ENCODE data around the gene U2SURP. TPM values are rescaled to one million over a fixed set of nuclear protein-coding genes. Genes with fewer than 3 reads are reported as not detected.

The U2SURP gene
- total and polyA plus RNA-seq, 2 donors (not counting 1 experiment from before 2014, with no cell fraction given) = 15.1 to 138 TPM

- ChIA-PET POLR2A (no interaction called here), CTCF (no interaction called here)
- intact Hi-C loops (cut with micrococcal nuclease) = loop anchor here (5.0 kb wide), 1 partner anchor 37 kb away; the partner anchor contains the start of gene CHST2
- DNase-seq (no peak), ATAC-seq (ENCODE audit: low read depth) (no peak)
- no peak for TF ChIP-seq CTCF (IDR thresholded peaks at IDR 0.05)
- H3K9ac ChIP-seq (ENCODE audit: low read length) = no peak overlapping the region
- H3K4me3 ChIP-seq (ENCODE audit: control extremely low read depth in 1 of 5, extremely low read depth in 1 of 5, insufficient read depth in 1 of 5, low read depth in 2 of 5, low read length in 4 of 5) = no peak overlapping the region
- H3K27me3 ChIP-seq (replicated peaks in 1 of 4; ENCODE audit: control extremely low read depth in 1 of 4, control insufficient read depth in 3 of 4, insufficient read depth in 4 of 4, low read length in 3 of 4) = peaks cover 0 to 4% (median 0%) of the 10 kb centered on the region in 4 experiments
- H3K27ac ChIP-seq (ENCODE audit: low read length in 2 of 2) = no peak overlapping the region
- Mint-ChIP-seq H3K4me1 (peaks cover 24% of the 10 kb centered on the region), H3K9me3 (ENCODE audit: insufficient read depth) (no peaks in the 10 kb centered on the region), H3K4me3 (no peak overlapping the region), H3K27ac (no peak overlapping the region), H3K27me3 (no peaks in the 10 kb centered on the region)
- no peaks in the 10 kb centered on the region for H3K36me3 ChIP-seq (replicated peaks in 1 of 2; ENCODE audit: control extremely low read depth in 1 of 2, control insufficient read depth in 1 of 2, extremely low read depth in 1 of 2, insufficient read depth in 2 of 2, low read length in 1 of 2)
- H3K9me3 ChIP-seq (ENCODE audit: control extremely low read depth in 1 of 3, control insufficient read depth in 2 of 3, insufficient read depth in 1 of 3, low read length in 2 of 3) = peaks cover 0 to 3% (median 0%) of the 10 kb centered on the region in 3 donors
- peaks cover 4 to 19% of the 10 kb centered on the region in 2 donors for H3K4me1 ChIP-seq (ENCODE audit: control insufficient read depth in 2 of 2, insufficient read depth in 2 of 2, low read length in 2 of 2)
- 94% methylated on average over 4 of the region's 5 CpGs for WGBS (ENCODE audit: insufficient coverage)
- no peaks in the 10 kb centered on the region for H4K20me1 ChIP-seq (ENCODE audit: control insufficient read depth, insufficient read depth, low read length, poor library complexity, severe bottlenecking)
- H3K4me2 ChIP-seq (replicated peaks; ENCODE audit: low read depth, low read length, poor library complexity, severe bottlenecking) = no peak overlapping the region
- no peak overlapping the region for H2AFZ ChIP-seq (ENCODE audit: insufficient read depth, low read depth, low read length, poor library complexity, severe bottlenecking)
- H3K79me2 ChIP-seq (ENCODE audit: control insufficient read depth, insufficient read depth, low read length) = no peaks in the 10 kb centered on the region
These were observed 78.8 kb downstream of the U2SURP start for GRCh38 chr3:143080196-143080595.

GRCh38 chr3:143081365-143081764, 80.0 kb downstream of the U2SURP start:
- Histone ChIP-seq H3K4me2 (replicated peaks; ENCODE audit: low read depth, low read length, poor library complexity, severe bottlenecking) (peak overlapping the region; percentile 62), H3K27me3 (replicated peaks in 1 of 4; ENCODE audit: control extremely low read depth in 1 of 4, control insufficient read depth in 3 of 4, insufficient read depth in 4 of 4, low read length in 3 of 4) (peaks cover 0 to 4% (median 0%) of the 10 kb centered on the region in 4 experiments), H3K36me3 (replicated peaks in 1 of 2; ENCODE audit: control extremely low read depth in 1 of 2, control insufficient read depth in 1 of 2, extremely low read depth in 1 of 2, insufficient read depth in 2 of 2, low read length in 1 of 2) (no peaks in the 10 kb centered on the region), H3K4me3 (ENCODE audit: control extremely low read depth in 1 of 5, extremely low read depth in 1 of 5, insufficient read depth in 1 of 5, low read depth in 2 of 5, low read length in 4 of 5) (no peak overlapping the region), H4K20me1 (ENCODE audit: control insufficient read depth, insufficient read depth, low read length, poor library complexity, severe bottlenecking) (no peaks in the 10 kb centered on the region), H3K27ac (ENCODE audit: low read length in 2 of 2) (no peak overlapping the region), H3K79me2 (ENCODE audit: control insufficient read depth, insufficient read depth, low read length) (no peaks in the 10 kb centered on the region), H2AFZ (ENCODE audit: insufficient read depth, low read depth, low read length, poor library complexity, severe bottlenecking) (no peak overlapping the region), H3K9ac (ENCODE audit: low read length) (no peak overlapping the region), H3K4me1 (ENCODE audit: control insufficient read depth in 2 of 2, insufficient read depth in 2 of 2, low read length in 2 of 2) (peaks cover 4 to 22% of the 10 kb centered on the region in 2 donors), H3K9me3 (ENCODE audit: control extremely low read depth in 1 of 3, control insufficient read depth in 2 of 3, insufficient read depth in 1 of 3, low read length in 2 of 3) (peaks cover 0 to 3% (median 0%) of the 10 kb centered on the region in 3 donors)
- no peaks in the 10 kb centered on the region for H3K9me3 Mint-ChIP-seq (ENCODE audit: insufficient read depth)
- DNase-seq (no peak), ATAC-seq (ENCODE audit: low read depth) (no peak)
- no CpG with 5 or more reads among the region's 1 CpG for WGBS (ENCODE audit: insufficient coverage)
- H3K27ac Mint-ChIP-seq = no peak overlapping the region
- intact Hi-C loops (cut with micrococcal nuclease) = loop anchor here (5.0 kb wide), 1 partner anchor 36 kb away; the partner anchor contains the start of gene CHST2
- ChIA-PET CTCF (no interaction called here), POLR2A (no interaction called here)
- no peak for TF ChIP-seq CTCF (IDR thresholded peaks at IDR 0.05)
- no peak for TF ChIP-seq EZH2 (IDR thresholded peaks at IDR 0.05; ENCODE audit: borderline replicate concordance, insufficient read depth, low read depth, low read length, poor library complexity, severe bottlenecking)
- H3K4me1 Mint-ChIP-seq = peaks cover 24% of the 10 kb centered on the region
- H3K27me3 Mint-ChIP-seq = no peaks in the 10 kb centered on the region
- H3K4me3 Mint-ChIP-seq = peak overlapping the region; percentile 75
